NB4 (cell line): Measurements from ENCODE around the gene ARL14.

ENCODE experiments used
- DNase-seq: peaks from one replicate; pipeline ENCODE4 v3.0.0; 2010; ENCODE audit warnings: low read depth
- H3K4me3 ChIP-seq: one replicate; pipeline ENCODE4 v1.5.1; 2011; ENCODE audit warnings: mild to moderate bottlenecking, low read depth, low read length, moderate library complexity
- CTCF ChIP-seq: IDR thresholded peaks from one replicate; pipeline ENCODE4 v1.5.1; 2012; ENCODE audit warnings: low read depth, low read length
- MAX ChIP-seq: IDR thresholded peaks from 2 replicates; pipeline ENCODE4 v1.6.1; 2011; ENCODE audit warnings: low read depth, low read length
- MYC ChIP-seq: IDR thresholded peaks from 2 replicates; pipeline ENCODE4 v1.6.1; 2011; ENCODE audit warnings: low read depth, low read length
- POLR2A ChIP-seq: IDR thresholded peaks from 2 replicates; pipeline ENCODE4 v1.6.1; 2011; ENCODE audit warnings: mild to moderate bottlenecking; ENCODE audit not compliant: insufficient read length; ENCODE audit errors: extremely low read depth

Gene ARL14

GRCh38 chr3:160675566-160676124 lies 1.3 kb upstream of the ARL14 start:
- DNase-seq = no peak
- TF ChIP-seq POLR2A (no peak), MAX (no peak), MYC (no peak), CTCF (no peak)
- no peak overlapping the region for H3K4me3 ChIP-seq

GRCh38 chr3:160677459-160677881 lies 510 bp downstream of the ARL14 start:
- DNase-seq = no peak
- TF ChIP-seq POLR2A (no peak), CTCF (no peak), MYC (no peak), MAX (no peak)
- no peak overlapping the region for H3K4me3 ChIP-seq

- H3K4me3 ChIP-seq = no peak overlapping the region
- no peak for TF ChIP-seq MAX
- TF ChIP-seq MYC = no peak
- no peak for TF ChIP-seq POLR2A
- TF ChIP-seq CTCF = no peak
- no peak for DNase-seq
Observed at GRCh38 chr3:160678292-160678842, 1.4 kb downstream of the ARL14 start.

- TF ChIP-seq MYC (no peak), CTCF (no peak), POLR2A (no peak), MAX (no peak)
- no peak overlapping the region for H3K4me3 ChIP-seq
- no peak for DNase-seq
Observed at GRCh38 chr3:160684368-160684740, 7.4 kb downstream of the ARL14 start.

- TF ChIP-seq MAX = no peak
- H3K4me3 ChIP-seq = no peak overlapping the region
- no peak for DNase-seq
Observed at GRCh38 chr3:160685144-160685766, 8.3 kb downstream of the ARL14 start.

- no peak for TF ChIP-seq CTCF
- no peak for TF ChIP-seq MYC
- no peak for TF ChIP-seq POLR2A
- H3K4me3 ChIP-seq = no peak overlapping the region
- peak; percentile 22 for DNase-seq
Observed at GRCh38 chr3:160686955-160687535, 10.1 kb downstream of the ARL14 start.
